Upper lobe of left lung (tissue), 4 donors: ENCODE results near the gene FBN2.

Experiments used
- CTCF ChIP-seq, 6 experiments: fragments of 450-650 bp in 4 of 6; fragments of 200-600 bp in 2 of 6; sonication (generic) in 2 of 6; IDR thresholded peaks; one replicate each; pipeline ENCODE4 v1.5.1; 2016 to 2019; ENCODE audit warnings: antibody characterized with exemption in 6 of 6
- POLR2A ChIP-seq, 4 donors: fragments of 450-650 bp; IDR thresholded peaks; one replicate each; pipeline ENCODE4 v1.5.1; 2016 to 2017; ENCODE audit warnings: antibody characterized with exemption in 4 of 4, mild to moderate bottlenecking in 2 of 4
- POLR2AphosphoS5 ChIP-seq, 2 donors: sonication (generic); formaldehyde crosslinking; IDR thresholded peaks; one replicate each; pipeline ENCODE4 v1.5.1; 2017; ENCODE audit warnings: antibody characterized with exemption in 2 of 2

DNA sequence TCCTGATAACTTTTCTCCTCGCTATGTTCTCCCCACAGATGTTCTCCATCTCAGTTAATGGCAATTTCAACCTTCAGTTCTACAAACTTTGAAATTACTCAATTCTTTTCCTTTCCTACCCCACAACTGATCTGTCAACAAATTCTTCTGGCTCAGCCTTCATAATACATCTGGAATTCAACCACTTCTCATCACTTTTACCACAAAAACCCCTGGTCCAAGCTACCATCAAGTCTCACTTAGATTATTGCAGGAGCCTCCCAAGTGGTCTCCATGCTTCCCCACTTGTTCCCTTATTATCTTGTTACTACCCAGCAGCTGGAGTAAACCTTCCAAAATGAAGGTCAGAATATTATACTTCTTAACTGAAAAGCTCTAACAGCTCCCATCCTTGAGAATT lies 110.1 kb downstream of the FBN2 start:
- TF ChIP-seq CTCF (IDR thresholded peaks at IDR 0.05) (no peak), POLR2A (IDR thresholded peaks at IDR 0.05) (no peak), POLR2AphosphoS5 (IDR thresholded peaks at IDR 0.05) (no peak)
